PC-3 (cell line): ENCODE data around the gene HNRNPD. TPM values are rescaled to one million over a fixed set of nuclear protein-coding genes. Genes with fewer than 3 reads are reported as not detected.
"Not testable (repeated sequence)": the region's sequence is repeated elsewhere in the genome, so short reads cannot be mapped to it uniquely, and the experiment has no call there.

Experiments used
- ATAC-seq: fragments of 200-7000 bp; cut with Tn5 transposase; 2 replicates; pipeline ENCODE4 v1.9.1; 2020; ENCODE audit warnings: mild to moderate bottlenecking, moderate library complexity
- BruUV-seq: library from RNA; stranded (reverse); fragments of 400-500 nt; replicated peaks from 2 replicates; lab custom pipeline; 2021; lab: Mats Ljungman, UMichigan
- CTCF ChIA-PET: fragments of 300-600 bp; sonication (Branson Sonifier 250); formaldehyde crosslinking; loops from one replicate; lab custom pipeline; 2022; ENCODE audit warnings: antibody characterized with exemption; lab: Charles Lee
- POLR2A ChIA-PET: fragments of 300-600 bp; sonication (Branson Sonifier 250); formaldehyde crosslinking; loops from one replicate; lab custom pipeline; 2022; ENCODE audit warnings: antibody characterized with exemption; ENCODE audit not compliant: unreplicated experiment; lab: Charles Lee
- DNase-seq: peaks from one replicate; pipeline ENCODE4 v3.0.0-alpha.2; 2015
- H2AFZ ChIP-seq: fragments of 300-600 bp; sonication (generic); 2 replicates; pipeline ENCODE4 v1.6.0; 2016; ENCODE audit warnings: antibody characterized with exemption, low read length
- H3F3A ChIP-seq: fragments of 300-600 bp; sonication (generic); one replicate; pipeline ENCODE4 v1.6.0; 2017; ENCODE audit warnings: antibody characterized with exemption, low read length, control low read depth, mild to moderate bottlenecking; ENCODE audit not compliant: unreplicated experiment
- H3K27ac ChIP-seq: fragments of 300-600 bp; sonication (generic); 2 replicates; pipeline ENCODE4 v1.5.1; 2016; ENCODE audit warnings: mild to moderate bottlenecking, low read length
- H3K27me3 ChIP-seq: fragments of 300-600 bp; sonication (generic); 2 replicates; pipeline ENCODE4 v1.6.1; 2016; ENCODE audit warnings: low read length, mixed read lengths
- H3K36me3 ChIP-seq: fragments of 300-600 bp; sonication (generic); 2 replicates; pipeline ENCODE4 v1.6.1; 2016; ENCODE audit warnings: low read depth, mixed run types, low read length, mixed read lengths
- H3K4me1 ChIP-seq: fragments of 300-600 bp; sonication (generic); 2 replicates; pipeline ENCODE4 v1.5.1; 2016; ENCODE audit warnings: low read length; ENCODE audit not compliant: insufficient read depth
- H3K4me2 ChIP-seq: fragments of 300-600 bp; sonication (generic); 2 replicates; pipeline ENCODE4 v1.6.0; 2016; ENCODE audit warnings: low read length
- H3K4me3 ChIP-seq: fragments of 300-600 bp; sonication (generic); 2 replicates; pipeline ENCODE4 v1.5.1; 2016; ENCODE audit warnings: mild to moderate bottlenecking, low read length, mixed read lengths
- H3K79me2 ChIP-seq: fragments of 300-600 bp; sonication (generic); 2 replicates; pipeline ENCODE4 v1.6.1; 2017; ENCODE audit warnings: low read length, mixed read lengths
- H3K9ac ChIP-seq: fragments of 300-600 bp; sonication (generic); 2 replicates; pipeline ENCODE4 v1.6.0; 2016; ENCODE audit warnings: mild to moderate bottlenecking, low read length
- H3K9me2 ChIP-seq: fragments of 300-600 bp; sonication (generic); replicated peaks from 2 replicates; pipeline ENCODE4 v1.6.1; 2016; ENCODE audit warnings: mixed run types, low read length, mixed read lengths
- H3K9me3 ChIP-seq: fragments of 300-600 bp; sonication (generic); 2 replicates; pipeline ENCODE4 v1.6.1; 2016; ENCODE audit warnings: low read length, mixed read lengths
- H4K20me1 ChIP-seq: fragments of 300-600 bp; sonication (generic); 2 replicates; pipeline ENCODE4 v1.6.1; 2016; ENCODE audit warnings: low read length, mixed read lengths
- CTCF ChIP-seq: fragments of 300-600 bp; sonication (generic); conservative IDR thresholded peaks from 2 replicates; pipeline ENCODE4 v1.5.1; 2017; ENCODE audit warnings: antibody characterized with exemption, low read depth, mild to moderate bottlenecking, low read length
- EZH2 ChIP-seq: fragments of 300-600 bp; sonication (generic); IDR thresholded peaks from one replicate; pipeline ENCODE4 v1.6.1; 2017; ENCODE audit warnings: antibody characterized with exemption, mild to moderate bottlenecking, low read length; ENCODE audit not compliant: unreplicated experiment
- EZH2phosphoT487 ChIP-seq: fragments of 300-600 bp; sonication (generic); IDR thresholded peaks from 2 replicates; pipeline ENCODE4 v1.6.1; 2018; ENCODE audit warnings: mild to moderate bottlenecking, antibody characterized with exemption, low read length, borderline replicate concordance
- intact Hi-C: fragments of 100-400 bp; cut with micrococcal nuclease; formaldehyde crosslinking; loops from 2 replicates; pipeline ENCODE4 v1.9.0; 2023
- total RNA-seq: library from RNA; depleted of rRNA; stranded (reverse); fragments of >200 nt; gene quantifications from 2 replicates; pipeline ENCODE4 v1.2.3, GENCODE V29; 2014

The HNRNPD gene
- total RNA-seq, 1 experiment from 2014 or later = 86.4 TPM

DNA sequence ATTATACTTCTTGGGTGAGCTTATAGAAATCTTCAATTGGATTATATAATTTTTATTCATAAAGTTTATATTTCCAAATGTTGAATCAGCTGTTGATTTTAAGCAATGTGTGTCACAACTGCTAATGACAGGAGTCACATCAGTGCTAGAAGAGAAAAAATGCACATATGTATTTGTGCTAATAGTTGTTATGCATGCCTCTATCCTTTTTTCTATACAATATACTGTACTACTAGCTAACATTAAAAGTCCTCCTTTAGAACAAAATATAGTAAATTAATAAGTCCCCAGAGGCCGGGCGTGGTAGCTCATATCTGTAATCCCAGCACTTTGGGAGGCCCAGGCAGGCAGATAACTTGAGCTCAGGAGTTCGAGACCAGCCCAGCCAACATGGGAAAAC is 23.7 kb upstream of the HNRNPD start:
- Histone ChIP-seq H3K27ac (no peak overlapping the region), H3F3A (peaks cover 6% of the 10 kb centered on the region), H3K4me2 (no peak overlapping the region), H3K36me3 (no peaks in the 10 kb centered on the region), H2AFZ (no peak overlapping the region), H3K4me1 (peaks cover 21% of the 10 kb centered on the region), H4K20me1 (no peaks in the 10 kb centered on the region), H3K9ac (no peak overlapping the region), H3K27me3 (no peaks in the 10 kb centered on the region), H3K9me2 (no peaks in the 10 kb centered on the region), H3K9me3 (no peaks in the 10 kb centered on the region), H3K79me2 (no peaks in the 10 kb centered on the region), H3K4me3 (no peak overlapping the region)
- POLR2A ChIA-PET = no interaction called here
- ATAC-seq = no peak
- no peak for DNase-seq
- CTCF ChIA-PET = interaction anchor here (0.6 kb wide), 1 partner anchor 22 kb away, joined by 5 read pairs; no protein-coding TSS in a partner anchor
- TF ChIP-seq CTCF (no peak), EZH2phosphoT487 (no peak), EZH2 (no peak)
- no TSS peak for BruUV-seq
- intact Hi-C loops = no loop called here

- H3K9me2 ChIP-seq = no peaks in the 10 kb centered on the region
- DNase-seq (peak; percentile 93), ATAC-seq (peak; percentile 89)
- BruUV-seq = no TSS peak
- no peaks in the 10 kb centered on the region for H3K36me3 ChIP-seq
- ChIA-PET POLR2A (interaction anchor here (0.5 kb wide), 2 partner anchors 57 to 648 kb away, joined by 4 to 8 read pairs; no protein-coding TSS in a partner anchor), CTCF (interaction anchor here (0.6 to 0.9 kb wide), 2 partner anchors 110 to 761 kb away, joined by 3 to 4 read pairs; no protein-coding TSS in a partner anchor)
- H3K9ac ChIP-seq = peak overlapping the region; percentile 63
- H3K9me3 ChIP-seq = no peaks in the 10 kb centered on the region
- peaks cover 6% of the 10 kb centered on the region for H3F3A ChIP-seq
- peak overlapping the region; percentile 52 for H3K4me3 ChIP-seq
- no peaks in the 10 kb centered on the region for H3K79me2 ChIP-seq
- TF ChIP-seq EZH2phosphoT487 = no peak
- TF ChIP-seq CTCF = no peak
- TF ChIP-seq EZH2 = no peak
- no peaks in the 10 kb centered on the region for H4K20me1 ChIP-seq
- peak overlapping the region; percentile 80 for H3K4me2 ChIP-seq
- H3K27me3 ChIP-seq = no peaks in the 10 kb centered on the region
- H3K27ac ChIP-seq = peak overlapping the region; percentile 98
- H3K4me1 ChIP-seq = peaks cover 21% of the 10 kb centered on the region
- H2AFZ ChIP-seq = peak overlapping the region; percentile 71
- intact Hi-C loops = loop anchor here (1.0 to 2.0 kb wide), 3 partner anchors 21 to 36 kb away; partner anchors contain the start of genes ENOPH1 and HNRNPDL
These were observed 21.1 kb upstream of the HNRNPD start for GRCh38 chr4:82394896-82395295.

DNA sequence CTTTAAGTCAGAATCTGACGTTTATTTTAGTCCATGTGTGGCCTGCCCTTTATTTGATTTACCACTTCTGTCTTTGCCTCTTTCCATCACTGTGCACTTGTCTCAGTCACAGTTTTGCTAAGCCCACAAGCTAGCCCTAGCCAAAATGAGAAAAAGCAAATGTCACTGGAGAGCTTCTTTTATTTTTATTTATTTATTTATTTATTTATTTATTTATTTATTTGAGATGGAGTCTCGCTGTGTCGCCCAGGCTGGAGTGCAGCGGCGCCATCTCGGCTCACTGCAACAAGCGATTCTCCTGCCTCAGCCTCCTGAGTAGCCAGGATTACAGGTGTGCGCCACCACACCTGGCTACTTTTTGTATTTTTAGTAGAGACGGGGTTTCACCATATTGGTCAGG is 16.3 kb upstream of the HNRNPD start:
- H3K27ac ChIP-seq, H3K36me3 ChIP-seq, H3K9me3 ChIP-seq, CTCF ChIA-PET, intact Hi-C loops, H2AFZ ChIP-seq, H4K20me1 ChIP-seq, H3K79me2 ChIP-seq, ATAC-seq, BruUV-seq, H3K4me2 ChIP-seq, DNase-seq, H3K9me2 ChIP-seq, H3K9ac ChIP-seq, H3K4me3 ChIP-seq, H3K27me3 ChIP-seq, POLR2A ChIA-PET, H3F3A ChIP-seq, H3K4me1 ChIP-seq: not testable (repeated sequence)
